OCI-LY7 (cell line): ENCODE results near the gene CENPX. TPM values are rescaled to one million over a fixed set of nuclear protein-coding genes. Genes with fewer than 3 reads are reported as not detected.
A peak's percentile ranks its signal among the peaks of the same experiment; 100 is the strongest.

Source experiments
- BruUV-seq: library from RNA; stranded (reverse); fragments of 400-500 nt; replicated peaks from 2 replicates; lab custom pipeline; 2021; lab: Mats Ljungman, UMichigan
- CTCF ChIA-PET: fragments of 300-600 bp; sonication (Branson Sonifier 250); formaldehyde crosslinking; loops from one replicate; lab custom pipeline; 2022; ENCODE audit warnings: antibody characterized with exemption; ENCODE audit not compliant: unreplicated experiment; lab: Charles Lee
- POLR2A ChIA-PET: fragments of 300-600 bp; sonication (Branson Sonifier 250); formaldehyde crosslinking; loops from one replicate; lab custom pipeline; 2022; ENCODE audit warnings: antibody characterized with exemption; lab: Charles Lee
- DNase-seq: peaks from one replicate; pipeline ENCODE4 v3.0.0-alpha.2; 2015; ENCODE audit warnings: low spot score
- H2AFZ ChIP-seq: fragments of 200-600 bp; sonication (generic), shearing (Covaris generic); 2 replicates; pipeline ENCODE4 v1.6.1; 2014; ENCODE audit warnings: mild to moderate bottlenecking, antibody characterized with exemption, low read length, moderate library complexity
- H3K27ac ChIP-seq: fragments of 200-600 bp; sonication (generic); 2 replicates; pipeline ENCODE4 v1.5.1; 2014; ENCODE audit warnings: mixed run types, low read depth, mild to moderate bottlenecking, moderate library complexity, low read length, inconsistent platforms; ENCODE audit not compliant: poor library complexity, severe bottlenecking
- H3K36me3 ChIP-seq: fragments of 200-600 bp; sonication (generic); 2 replicates; pipeline ENCODE4 v1.6.1; 2014; ENCODE audit warnings: mild to moderate bottlenecking, antibody characterized with exemption, low read length, moderate library complexity, mixed read lengths; ENCODE audit not compliant: insufficient read depth
- H3K4me1 ChIP-seq: fragments of 200-600 bp; sonication (generic); 2 replicates; pipeline ENCODE4 v1.5.1; 2014; ENCODE audit warnings: mild to moderate bottlenecking, low read length; ENCODE audit not compliant: insufficient read depth, poor library complexity, severe bottlenecking
- H3K4me2 ChIP-seq: fragments of 200-600 bp; sonication (generic); 2 replicates; pipeline ENCODE4 v1.6.1; 2014; ENCODE audit warnings: mild to moderate bottlenecking, low read length
- H3K4me3 ChIP-seq: fragments of 200-600 bp; sonication (generic); 2 replicates; pipeline ENCODE4 v1.5.1; 2014; ENCODE audit warnings: mild to moderate bottlenecking, low read depth, low read length; ENCODE audit not compliant: poor library complexity, severe bottlenecking
- H3K79me2 ChIP-seq: fragments of 200-600 bp; sonication (generic); 2 replicates; pipeline ENCODE4 v1.6.1; 2016; ENCODE audit warnings: low read depth, mild to moderate bottlenecking, low read length, moderate library complexity, mixed read lengths; ENCODE audit not compliant: insufficient read depth
- H3K9me2 ChIP-seq: fragments of 200-600 bp; sonication (generic); 2 replicates; pipeline ENCODE4 v1.6.1; 2016; ENCODE audit warnings: mild to moderate bottlenecking, low read length, mixed read lengths; ENCODE audit not compliant: insufficient read depth
- H3K9me3 ChIP-seq: fragments of 200-600 bp; sonication (generic); 2 replicates; pipeline ENCODE4 v1.6.1; 2014; ENCODE audit warnings: mild to moderate bottlenecking, mixed run types, low read length, mixed read lengths
- H4K20me1 ChIP-seq: fragments of 200-600 bp; sonication (generic); 2 replicates; pipeline ENCODE4 v1.6.1; 2014; ENCODE audit warnings: mild to moderate bottlenecking, antibody characterized with exemption, low read length, moderate library complexity, mixed read lengths; ENCODE audit not compliant: insufficient read depth
- CTCF ChIP-seq: fragments of 200-600 bp; sonication (generic); conservative IDR thresholded peaks from 2 replicates; pipeline ENCODE4 v1.5.1; 2014; ENCODE audit warnings: mild to moderate bottlenecking, antibody characterized with exemption, low read length, moderate library complexity, mixed read lengths
- EZH2phosphoT487 ChIP-seq: fragments of 200-600 bp; sonication (generic); IDR thresholded peaks from 2 replicates; pipeline ENCODE4 v1.6.1; 2018; ENCODE audit warnings: low read depth, borderline replicate concordance, mild to moderate bottlenecking, mixed run types, antibody characterized with exemption, low read length, moderate library complexity, mixed read lengths
- intact Hi-C: fragments of 100-400 bp; cut with micrococcal nuclease; formaldehyde crosslinking; loops from one replicate; pipeline ENCODE4 v1.10.0; 2022; ENCODE audit not compliant: unreplicated experiment
- total RNA-seq, 2 experiments: library from RNA; depleted of rRNA in 1 of 2; stranded (reverse); fragments of >200 nt in 1 of 2; shearing (Covaris generic) in 1 of 2; gene quantifications; 2 replicates each; pipeline ENCODE4 v1.2.3, GENCODE V29; 2014 to 2022

Gene CENPX
- total RNA-seq, 2 experiments from 2014 or later, result 130 to 251 TPM

DNA sequence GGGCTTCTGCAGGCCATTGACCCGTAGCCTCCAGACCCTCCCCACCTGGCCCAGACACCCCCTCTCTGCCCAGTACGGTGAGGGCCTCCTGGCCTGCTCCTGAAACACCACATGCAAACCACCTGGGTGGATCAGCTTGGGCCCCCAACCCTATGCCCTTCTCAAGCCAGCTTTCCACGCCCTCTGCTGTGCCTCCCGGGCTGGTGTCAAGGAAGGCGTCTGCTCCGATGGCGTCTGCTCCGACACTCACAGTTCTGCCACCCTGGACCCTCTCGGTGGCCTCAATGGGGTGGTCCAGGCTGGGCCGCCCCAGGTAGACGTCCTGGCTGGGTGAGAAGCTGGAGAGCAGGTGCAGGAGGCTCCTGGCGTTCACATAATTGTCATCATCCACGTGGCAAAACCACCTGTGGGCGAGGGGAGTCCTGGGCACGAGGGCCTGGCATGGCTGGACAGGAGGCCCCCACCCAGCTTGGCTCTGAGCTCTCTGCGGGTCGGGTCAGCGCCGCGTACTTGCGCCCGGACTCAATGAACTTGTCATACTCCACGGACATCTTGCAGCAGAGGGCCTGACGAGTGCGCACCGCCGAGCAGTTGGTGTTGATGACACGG is 27.6 kb upstream of the CENPX start:
- Histone ChIP-seq H2AFZ (no peak overlapping the region), H3K79me2 (peaks cover 8% of the 10 kb centered on the region; the same call in 1 of the 2 replicates), H3K4me2 (peak overlapping the region; percentile 89), H3K9me3 (no peaks in the 10 kb centered on the region), H3K4me1 (peaks cover 21% of the 10 kb centered on the region), H3K36me3 (peaks cover 21% of the 10 kb centered on the region; the same call in 1 of the 2 replicates), H4K20me1 (no peaks in the 10 kb centered on the region), H3K27ac (no peak overlapping the region), H3K9me2 (no peaks in the 10 kb centered on the region), H3K4me3 (peak overlapping the region; percentile 75)
- TF ChIP-seq CTCF, result no peak
- TF ChIP-seq EZH2phosphoT487, result no peak
- ChIA-PET POLR2A (interaction anchor here (1.0 kb wide), 1 partner anchor 12 kb away, joined by 3 read pairs; the partner anchor contains the start of gene DCXR), CTCF (no interaction called here)
- intact Hi-C loops, result no loop called here
- TSS peak; percentile 46 for BruUV-seq
- no peak for DNase-seq

DNA sequence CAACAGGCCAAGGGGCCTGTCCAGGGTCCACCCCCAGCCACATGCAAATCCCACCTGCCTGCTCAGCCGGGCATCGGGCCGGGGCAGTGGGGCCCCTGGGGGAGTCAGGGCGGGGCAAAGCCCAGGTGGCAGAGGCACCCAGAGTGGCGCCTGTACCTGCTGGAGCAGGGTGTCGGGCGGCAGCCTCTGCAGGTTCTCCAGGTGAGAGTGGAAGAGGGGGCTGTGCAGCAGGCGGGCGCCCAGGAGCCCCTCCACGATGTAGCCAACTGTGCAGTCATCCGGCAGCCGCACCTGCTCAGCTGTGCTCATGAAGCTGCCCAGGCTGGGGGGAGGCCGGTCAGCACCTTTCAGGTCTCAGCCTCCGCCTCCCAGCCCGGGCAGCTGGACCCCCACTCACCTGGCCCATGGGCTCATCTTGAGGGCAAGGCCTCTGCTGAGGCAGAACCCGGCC is 26.9 kb upstream of the CENPX start:
- no peak for TF ChIP-seq EZH2phosphoT487
- no peak for TF ChIP-seq CTCF
- Histone ChIP-seq H3K4me2 (no peak overlapping the region), H3K9me2 (no peaks in the 10 kb centered on the region), H3K79me2 (peaks cover 8% of the 10 kb centered on the region; the same call in 1 of the 2 replicates), H3K9me3 (no peaks in the 10 kb centered on the region), H3K4me3 (no peak overlapping the region), H3K4me1 (peaks cover 21% of the 10 kb centered on the region), H3K27ac (no peak overlapping the region), H3K36me3 (peaks cover 14% of the 10 kb centered on the region; the same call in 1 of the 2 replicates), H2AFZ (no peak overlapping the region), H4K20me1 (no peaks in the 10 kb centered on the region)
- CTCF ChIA-PET, result interaction anchor here (0.6 to 0.8 kb wide), 2 partner anchors 12 to 14 kb away, joined by 3 read pairs; partner anchors contain the start of gene DCXR
- POLR2A ChIA-PET, result interaction anchor here (1.0 kb wide), 1 partner anchor 11 kb away, joined by 3 read pairs; the partner anchor contains the start of gene DCXR
- intact Hi-C loops, result no loop called here
- BruUV-seq, result no TSS peak
- no peak for DNase-seq

- Histone ChIP-seq H3K4me1 (peaks cover 21% of the 10 kb centered on the region), H4K20me1 (no peaks in the 10 kb centered on the region), H3K9me2 (no peaks in the 10 kb centered on the region), H2AFZ (no peak overlapping the region), H3K79me2 (peaks cover 8% of the 10 kb centered on the region; the same call in 1 of the 2 replicates), H3K36me3 (peaks cover 9% of the 10 kb centered on the region; the same call in 1 of the 2 replicates), H3K27ac (no peak overlapping the region), H3K4me3 (no peak overlapping the region), H3K9me3 (no peaks in the 10 kb centered on the region), H3K4me2 (no peak overlapping the region)
- ChIA-PET POLR2A (interaction anchor here (1.0 kb wide), 1 partner anchor 11 kb away, joined by 3 read pairs; the partner anchor contains the start of gene DCXR), CTCF (interaction anchor here (0.6 to 0.8 kb wide), 2 partner anchors 11 to 13 kb away, joined by 3 read pairs; partner anchors contain the start of gene DCXR)
- TF ChIP-seq CTCF, result no peak
- TF ChIP-seq EZH2phosphoT487, result no peak
- intact Hi-C loops, result no loop called here
- DNase-seq, result no peak
- BruUV-seq, result no TSS peak
Observed at GRCh38 chr17:82049106-82049505, 26.4 kb upstream of the CENPX start.
